ENCODE data around the gene P4HB.

P4HB gene

GRCh38 chr17:81906476-81907218, 46.3 kb upstream of the P4HB start:
- no peak for ATAC-seq
- no peak for TF ChIP-seq ZNF70 (CRISPR knock-in tag; IDR thresholded peaks at IDR 0.05)

- ATAC-seq: no peak
- TF ChIP-seq ZNF8 (CRISPR knock-in tag; IDR thresholded peaks at IDR 0.05) (no peak), TCF4 (CRISPR knock-in tag; IDR thresholded peaks at IDR 0.05; ENCODE audit: borderline replicate concordance) (no peak), PATZ1 (CRISPR knock-in tag; IDR thresholded peaks at IDR 0.05; ENCODE audit: borderline replicate concordance) (no peak), PPARA (CRISPR knock-in tag; IDR thresholded peaks at IDR 0.05; ENCODE audit: borderline replicate concordance) (no peak), BACH2 (CRISPR knock-in tag; IDR thresholded peaks at IDR 0.05; ENCODE audit: borderline replicate concordance) (no peak), ZFP3 (CRISPR knock-in tag; IDR thresholded peaks at IDR 0.05) (no peak), POU6F1 (CRISPR knock-in tag; IDR thresholded peaks at IDR 0.05; ENCODE audit: borderline replicate concordance, low read depth) (no peak), ARNTL (CRISPR knock-in tag; IDR thresholded peaks at IDR 0.05; ENCODE audit: borderline replicate concordance, low read depth) (no peak), GLIS3 (CRISPR knock-in tag; IDR thresholded peaks at IDR 0.05) (no peak), TSHZ2 (CRISPR knock-in tag; IDR thresholded peaks at IDR 0.05) (no peak), ZNF70 (CRISPR knock-in tag; IDR thresholded peaks at IDR 0.05) (no peak), SNAI2 (CRISPR knock-in tag; IDR thresholded peaks at IDR 0.05) (no peak), ZC3H10 (CRISPR knock-in tag; IDR thresholded peaks at IDR 0.05) (no peak), CSRNP3 (CRISPR knock-in tag; IDR thresholded peaks at IDR 0.05) (no peak), ESRRG (CRISPR knock-in tag; IDR thresholded peaks at IDR 0.05) (no peak), OSR1 (CRISPR knock-in tag; IDR thresholded peaks at IDR 0.05) (no peak)
These were observed 45.7 kb upstream of the P4HB start for GRCh38 chr17:81905993-81906392.

- ATAC-seq: no peak
- no peak for TF ChIP-seq PPARA (CRISPR knock-in tag; IDR thresholded peaks at IDR 0.05; ENCODE audit: borderline replicate concordance)
- TF ChIP-seq GLIS3 (CRISPR knock-in tag; IDR thresholded peaks at IDR 0.05): no peak
- TF ChIP-seq ZNF8 (CRISPR knock-in tag; IDR thresholded peaks at IDR 0.05): no peak
- TF ChIP-seq POU6F1 (CRISPR knock-in tag; IDR thresholded peaks at IDR 0.05; ENCODE audit: borderline replicate concordance, low read depth): no peak
- no peak for TF ChIP-seq CREB5 (CRISPR knock-in tag; IDR thresholded peaks at IDR 0.05; ENCODE audit: low read depth)
- TF ChIP-seq ZFP30 (CRISPR knock-in tag; IDR thresholded peaks at IDR 0.05): no peak
- no peak for TF ChIP-seq BACH2 (CRISPR knock-in tag; IDR thresholded peaks at IDR 0.05; ENCODE audit: borderline replicate concordance)
- TF ChIP-seq TCF4 (CRISPR knock-in tag; IDR thresholded peaks at IDR 0.05; ENCODE audit: borderline replicate concordance): no peak
- TF ChIP-seq TOX (CRISPR knock-in tag; IDR thresholded peaks at IDR 0.05; ENCODE audit: borderline replicate concordance): no peak
- no peak for TF ChIP-seq ISL1 (CRISPR knock-in tag; IDR thresholded peaks at IDR 0.05)
- no peak for TF ChIP-seq PATZ1 (CRISPR knock-in tag; IDR thresholded peaks at IDR 0.05; ENCODE audit: borderline replicate concordance)
- no peak for TF ChIP-seq ZNF565 (CRISPR knock-in tag; conservative IDR thresholded peaks at IDR 0.05; ENCODE audit: low read depth)
These were observed 45.1 kb upstream of the P4HB start for GRCh38 chr17:81905424-81905875.

Measured in SK-N-SH treated with all-trans-retinoic acid at 6 μM for 48 hours (cell line).